ENCODE results near the gene GTF2H3. TPM values are rescaled to one million over a fixed set of nuclear protein-coding genes. Genes with fewer than 3 reads are reported as not detected.

The GTF2H3 gene
- total RNA-seq, 1 donor from 2014 or later = 33.1 TPM

DNA sequence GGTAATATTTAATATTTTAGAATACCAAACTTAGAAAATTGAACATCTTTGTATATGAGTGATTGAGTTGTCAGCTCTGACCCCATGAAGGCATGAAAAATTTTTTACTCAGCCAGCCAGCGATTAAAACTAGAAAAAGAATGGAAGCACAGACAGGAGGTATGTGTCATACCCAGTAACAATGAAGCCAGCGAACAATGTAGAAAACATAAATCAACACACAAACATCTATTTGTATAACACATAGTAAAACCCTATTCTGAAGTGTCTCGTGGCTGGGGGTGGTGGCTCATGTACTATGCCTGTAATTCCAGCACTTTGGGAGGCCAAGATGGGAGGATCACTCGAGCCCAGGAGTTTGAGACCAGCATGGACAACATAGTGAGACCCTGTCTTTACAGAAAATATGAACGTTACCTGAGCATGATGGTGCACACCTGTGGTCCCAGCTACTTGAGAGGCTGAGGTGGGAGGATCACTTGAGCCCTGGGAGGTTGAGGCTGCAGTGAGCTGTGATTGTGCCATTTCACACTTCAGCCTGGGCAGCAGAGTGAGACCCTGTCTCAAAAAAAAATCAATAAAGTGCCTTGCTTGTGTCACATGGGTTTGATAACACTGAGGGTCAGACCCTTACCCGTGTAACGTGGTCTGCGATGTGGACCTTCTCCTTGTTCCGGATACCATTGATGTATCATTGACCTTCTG lies 43.1 kb downstream of the GTF2H3 start:
- DNase-seq (ENCODE audit: low read depth, low spot score) = no peak
- peak overlapping the region; percentile 39 for H3K4me3 Mint-ChIP-seq
- H3K9me3 Mint-ChIP-seq = no peaks in the 10 kb centered on the region
- no peaks in the 10 kb centered on the region for H3K27me3 Mint-ChIP-seq (ENCODE audit: low read depth)
- no peak for TF ChIP-seq CTCF (conservative IDR thresholded peaks at IDR 0.05)
- H3K27ac Mint-ChIP-seq (ENCODE audit: unreplicated experiment) = no peak overlapping the region
- peaks cover 12% of the 10 kb centered on the region for H3K4me1 Mint-ChIP-seq
- no peaks in the 10 kb centered on the region for H3K36me3 Mint-ChIP-seq (ENCODE audit: low read depth)

- no peaks in the 10 kb centered on the region for H3K36me3 Mint-ChIP-seq (ENCODE audit: low read depth)
- H3K4me3 Mint-ChIP-seq = no peak overlapping the region
- DNase-seq (ENCODE audit: low read depth, low spot score) = no peak
- no peaks in the 10 kb centered on the region for H3K27me3 Mint-ChIP-seq (ENCODE audit: low read depth)
- H3K9me3 Mint-ChIP-seq = no peaks in the 10 kb centered on the region
- H3K4me1 Mint-ChIP-seq = no peaks in the 10 kb centered on the region
- no peak for TF ChIP-seq CTCF (conservative IDR thresholded peaks at IDR 0.05)
- no peak overlapping the region for H3K27ac Mint-ChIP-seq (ENCODE audit: unreplicated experiment)
Observed at GRCh38 chr12:123678981-123679380, 45.4 kb downstream of the GTF2H3 start.

DNA sequence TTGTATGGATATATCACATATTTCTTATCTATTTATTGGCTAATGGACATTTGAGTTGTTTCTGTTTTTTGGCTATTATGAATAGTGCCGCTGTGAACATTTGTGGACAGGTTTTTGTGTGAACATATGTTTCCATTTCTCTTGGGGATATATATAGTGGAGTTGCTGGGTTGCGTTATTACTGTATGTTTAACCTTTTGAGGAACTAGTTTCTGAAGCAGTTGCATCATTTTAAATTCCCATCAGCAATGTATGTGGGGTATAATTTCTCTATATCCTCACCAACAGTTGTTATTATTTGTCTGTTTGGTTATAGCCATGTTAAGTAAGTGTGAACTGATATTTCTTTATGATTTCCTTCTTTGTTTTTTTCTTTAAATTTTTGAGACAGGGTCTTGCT lies 48.0 kb downstream of the GTF2H3 start:
- Mint-ChIP-seq H3K36me3 (ENCODE audit: low read depth) (peaks cover 2% of the 10 kb centered on the region), H3K27me3 (ENCODE audit: low read depth) (no peaks in the 10 kb centered on the region), H3K4me3 (no peak overlapping the region), H3K27ac (ENCODE audit: unreplicated experiment) (no peak overlapping the region), H3K9me3 (no peaks in the 10 kb centered on the region), H3K4me1 (no peaks in the 10 kb centered on the region)
- TF ChIP-seq CTCF (conservative IDR thresholded peaks at IDR 0.05) = no peak
- no peak for DNase-seq (ENCODE audit: low read depth, low spot score)

DNA sequence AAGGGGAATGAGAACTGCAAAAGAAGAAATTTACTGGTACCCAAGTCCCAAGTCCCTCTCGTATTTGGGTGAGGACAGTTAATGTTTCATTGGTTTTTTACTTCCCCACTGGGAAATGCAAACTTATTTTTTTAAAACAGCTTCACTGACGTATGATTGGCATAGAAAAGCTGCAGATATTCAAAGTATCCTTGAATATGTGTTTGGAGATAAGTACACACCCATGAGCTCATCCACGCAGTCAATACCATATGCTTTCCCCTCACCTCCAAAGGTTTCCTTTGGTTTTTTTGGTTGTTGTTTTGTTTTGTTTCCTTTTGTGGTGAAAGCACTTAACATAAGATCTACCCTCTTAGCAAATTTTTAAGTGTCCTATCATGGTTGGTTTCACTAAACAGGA lies 50.3 kb downstream of the GTF2H3 start:
- Mint-ChIP-seq H3K9me3 (no peaks in the 10 kb centered on the region), H3K27ac (ENCODE audit: unreplicated experiment) (no peak overlapping the region), H3K4me1 (no peaks in the 10 kb centered on the region), H3K36me3 (ENCODE audit: low read depth) (peaks cover 2% of the 10 kb centered on the region), H3K27me3 (ENCODE audit: low read depth) (no peaks in the 10 kb centered on the region), H3K4me3 (no peak overlapping the region)
- no peak for TF ChIP-seq CTCF (conservative IDR thresholded peaks at IDR 0.05)
- no peak for DNase-seq (ENCODE audit: low read depth, low spot score)

DNA sequence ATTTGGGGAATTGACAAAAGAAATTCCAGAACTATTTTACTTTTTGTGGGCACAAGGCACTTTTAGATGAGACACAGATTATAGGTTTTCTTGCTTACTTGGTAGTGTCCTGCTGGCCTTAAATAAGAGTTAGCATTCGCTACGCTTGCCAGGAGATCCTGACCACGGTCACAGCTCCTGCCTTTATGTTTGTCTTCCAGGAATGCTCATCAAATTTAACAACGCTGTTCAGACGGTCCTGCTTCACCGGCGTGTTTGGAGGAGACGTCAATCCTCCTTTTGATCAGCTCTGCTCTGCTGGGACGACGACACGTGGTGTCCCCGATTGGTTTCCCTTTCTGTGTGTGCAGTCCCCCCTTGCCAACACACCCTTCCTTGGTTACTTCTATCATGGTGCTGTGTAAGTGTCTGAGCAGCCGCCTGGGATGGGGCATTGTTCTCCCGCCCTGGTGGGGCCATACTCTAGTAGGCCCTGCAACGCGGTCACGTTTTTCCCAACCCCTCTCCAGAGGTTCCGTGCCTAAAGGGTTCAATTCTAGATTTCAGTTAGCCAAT lies 53.1 kb downstream of the GTF2H3 start:
- Mint-ChIP-seq H3K36me3 (ENCODE audit: low read depth) (peaks cover 2% of the 10 kb centered on the region), H3K9me3 (no peaks in the 10 kb centered on the region), H3K27ac (ENCODE audit: unreplicated experiment) (no peak overlapping the region), H3K4me1 (no peaks in the 10 kb centered on the region), H3K4me3 (no peak overlapping the region), H3K27me3 (ENCODE audit: low read depth) (no peaks in the 10 kb centered on the region)
- no peak for TF ChIP-seq CTCF (conservative IDR thresholded peaks at IDR 0.05)
- DNase-seq (ENCODE audit: low read depth, low spot score) = no peak
